Panc1 (cell line): ENCODE data around the gene MRPL18.

Experiments
- CTCF ChIP-seq: fragments of 450-650 bp; IDR thresholded peaks from 2 replicates; pipeline ENCODE4 v1.5.1; 2017; ENCODE audit warnings: mild to moderate bottlenecking
- POLR2AphosphoS5 ChIP-seq: IDR thresholded peaks from 2 replicates; pipeline ENCODE4 v1.6.1; 2012; ENCODE audit warnings: mild to moderate bottlenecking, low read depth, low read length, moderate library complexity
- REST ChIP-seq, 2 experiments: IDR thresholded peaks; 2 replicates each; pipeline ENCODE4 v1.6.1; 2011 to 2012; ENCODE audit warnings: low read depth in 2 of 2, control low read depth in 1 of 2, low read length in 1 of 2, mild to moderate bottlenecking in 1 of 2, moderate library complexity in 1 of 2; ENCODE audit not compliant: insufficient read depth in 1 of 2

- TF ChIP-seq CTCF (no peak), REST (IDR thresholded peaks at IDR 0.05; ENCODE audit: insufficient read depth in 1 of 2, low read depth in 2 of 2, low read length in 1 of 2) (no peak), POLR2AphosphoS5 (peak; percentile 84)
Observed at GRCh38 chr6:159761873-159762680, 28.2 kb upstream of the MRPL18 start, which contains the start of gene ACAT2.
